ENCODE measurements around the gene KLHL21. TPM values are rescaled to one million over a fixed set of nuclear protein-coding genes. Genes with fewer than 3 reads are reported as not detected.

Gene KLHL21
- total RNA-seq, 1 donor from 2014 or later, result 18.8 TPM

DNA sequence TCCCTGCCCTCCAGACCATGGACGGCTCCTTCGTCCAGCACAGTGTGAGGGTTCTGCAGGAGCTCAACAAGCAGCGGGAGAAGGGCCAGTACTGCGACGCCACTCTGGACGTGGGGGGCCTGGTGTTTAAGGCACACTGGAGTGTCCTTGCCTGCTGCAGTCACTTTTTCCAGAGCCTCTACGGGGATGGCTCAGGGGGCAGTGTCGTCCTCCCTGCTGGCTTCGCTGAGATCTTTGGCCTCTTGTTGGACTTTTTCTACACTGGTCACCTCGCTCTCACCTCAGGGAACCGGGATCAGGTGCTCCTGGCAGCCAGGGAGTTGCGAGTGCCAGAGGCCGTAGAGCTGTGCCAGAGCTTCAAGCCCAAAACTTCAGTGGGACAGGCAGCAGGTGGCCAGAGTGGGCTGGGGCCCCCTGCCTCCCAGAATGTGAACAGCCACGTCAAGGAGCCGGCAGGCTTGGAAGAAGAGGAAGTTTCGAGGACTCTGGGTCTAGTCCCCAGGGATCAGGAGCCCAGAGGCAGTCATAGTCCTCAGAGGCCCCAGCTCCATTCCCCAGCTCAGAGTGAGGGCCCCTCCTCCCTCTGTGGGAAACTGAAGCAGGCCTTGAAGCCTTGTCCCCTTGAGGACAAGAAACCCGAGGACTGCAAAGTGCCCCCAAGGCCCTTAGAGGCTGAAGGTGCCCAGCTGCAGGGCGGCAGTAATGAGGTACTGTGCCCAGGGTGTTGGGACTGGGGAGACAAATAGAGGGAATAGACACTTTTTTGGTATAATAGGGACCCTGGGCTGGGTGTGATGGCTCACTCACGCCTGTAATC, 21.9 kb downstream of the KLHL21 start:
- Mint-ChIP-seq H3K9me3 (no peaks in the 10 kb centered on the region), H3K4me1 (peaks cover 30% of the 10 kb centered on the region), H3K27me3 (ENCODE audit: low read depth) (no peaks in the 10 kb centered on the region), H3K4me3 (peak overlapping the region; percentile 97), H3K27ac (ENCODE audit: unreplicated experiment) (no peak overlapping the region), H3K36me3 (ENCODE audit: low read depth) (no peaks in the 10 kb centered on the region)
- TF ChIP-seq, protein P1, sequence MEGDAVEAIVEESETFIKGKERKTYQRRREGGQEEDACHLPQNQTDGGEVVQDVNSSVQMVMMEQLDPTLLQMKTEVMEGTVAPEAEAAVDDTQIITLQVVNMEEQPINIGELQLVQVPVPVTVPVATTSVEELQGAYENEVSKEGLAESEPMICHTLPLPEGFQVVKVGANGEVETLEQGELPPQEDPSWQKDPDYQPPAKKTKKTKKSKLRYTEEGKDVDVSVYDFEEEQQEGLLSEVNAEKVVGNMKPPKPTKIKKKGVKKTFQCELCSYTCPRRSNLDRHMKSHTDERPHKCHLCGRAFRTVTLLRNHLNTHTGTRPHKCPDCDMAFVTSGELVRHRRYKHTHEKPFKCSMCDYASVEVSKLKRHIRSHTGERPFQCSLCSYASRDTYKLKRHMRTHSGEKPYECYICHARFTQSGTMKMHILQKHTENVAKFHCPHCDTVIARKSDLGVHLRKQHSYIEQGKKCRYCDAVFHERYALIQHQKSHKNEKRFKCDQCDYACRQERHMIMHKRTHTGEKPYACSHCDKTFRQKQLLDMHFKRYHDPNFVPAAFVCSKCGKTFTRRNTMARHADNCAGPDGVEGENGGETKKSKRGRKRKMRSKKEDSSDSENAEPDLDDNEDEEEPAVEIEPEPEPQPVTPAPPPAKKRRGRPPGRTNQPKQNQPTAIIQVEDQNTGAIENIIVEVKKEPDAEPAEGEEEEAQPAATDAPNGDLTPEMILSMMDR (conservative IDR thresholded peaks at IDR 0.05), result no peak
- DNase-seq (ENCODE audit: low read depth, low spot score), result no peak

DNA sequence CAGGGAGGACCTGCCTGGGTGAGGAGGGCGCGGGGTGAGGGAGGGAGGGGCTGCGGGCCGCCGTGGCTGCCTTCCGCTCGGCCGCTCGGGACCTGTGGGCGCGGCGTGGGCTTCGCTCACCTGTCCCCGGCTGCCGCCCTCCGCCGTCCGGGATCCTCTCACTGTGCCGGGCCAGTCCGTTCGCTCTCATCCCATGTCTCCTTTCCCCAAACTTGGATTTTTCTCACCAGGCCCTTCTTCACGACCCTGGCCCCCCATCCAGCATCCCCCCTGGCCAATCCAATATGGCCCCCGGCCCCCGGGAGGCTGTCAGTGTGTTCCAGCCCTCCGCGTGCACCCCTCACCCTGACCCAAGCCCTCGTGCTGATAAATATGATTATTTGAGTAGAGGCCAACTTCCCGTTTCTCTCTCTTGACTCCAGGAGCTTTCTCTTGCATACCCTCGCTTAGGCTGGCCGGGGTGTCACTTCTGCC, 22.5 kb downstream of the KLHL21 start:
- Mint-ChIP-seq H3K4me1 (peaks cover 30% of the 10 kb centered on the region), H3K27ac (ENCODE audit: unreplicated experiment) (peak overlapping the region; percentile 97), H3K9me3 (no peaks in the 10 kb centered on the region), H3K36me3 (ENCODE audit: low read depth) (no peaks in the 10 kb centered on the region), H3K4me3 (peak overlapping the region; percentile 97), H3K27me3 (ENCODE audit: low read depth) (no peaks in the 10 kb centered on the region)
- DNase-seq (ENCODE audit: low read depth, low spot score), result no peak
- TF ChIP-seq, protein P1 (conservative IDR thresholded peaks at IDR 0.05), result no peak

DNA sequence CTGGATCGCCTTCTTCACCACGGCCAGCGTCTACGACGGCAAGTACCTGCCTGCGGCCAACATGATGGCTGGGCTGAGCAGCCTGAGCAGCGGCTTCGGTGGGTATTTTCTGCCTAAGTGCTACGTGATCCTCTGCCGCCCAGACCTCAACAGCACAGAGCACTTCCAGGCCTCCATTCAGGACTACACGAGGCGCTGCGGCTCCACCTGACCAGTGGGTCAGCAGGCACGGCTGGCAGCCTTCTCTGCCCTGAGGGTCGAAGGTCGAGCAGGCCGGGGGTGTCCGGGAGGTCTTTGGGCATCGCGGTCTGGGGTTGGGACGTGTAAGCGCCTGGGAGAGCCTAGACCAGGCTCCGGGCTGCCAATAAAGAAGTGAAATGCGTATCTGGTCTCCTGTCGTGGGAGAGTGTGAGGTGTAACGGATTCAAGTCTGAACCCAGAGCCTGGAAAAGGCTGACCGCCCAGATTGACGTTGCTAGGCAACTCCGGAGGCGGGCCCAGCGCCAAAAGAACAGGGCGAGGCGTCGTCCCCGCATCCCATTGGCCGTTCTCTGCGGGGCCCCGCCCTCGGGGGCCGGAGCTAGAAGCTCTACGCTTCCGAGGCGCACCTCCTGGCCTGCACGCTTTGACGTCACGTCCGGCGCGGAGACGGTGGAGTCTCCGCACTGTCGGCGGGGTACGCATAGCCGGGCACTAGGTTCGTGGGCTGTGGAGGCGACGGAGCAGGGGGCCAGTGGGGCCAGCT, 23.1 kb downstream of the KLHL21 start, which contains the start of gene ZBTB48:
TSS of gene ZBTB48 (plus strand) at position 621 of the 745 bp plus-strand sequence. CDS start 616 bp downstream, outside the sequence.
- Mint-ChIP-seq H3K27ac (ENCODE audit: unreplicated experiment) (peak within 1 kb of the TSS; percentile 97), H3K36me3 (ENCODE audit: low read depth) (no peaks in the 10 kb centered on the region), H3K27me3 (ENCODE audit: low read depth) (no peaks in the 10 kb centered on the region), H3K4me1 (peaks cover 30% of the 10 kb centered on the region), H3K9me3 (no peaks in the 10 kb centered on the region), H3K4me3 (peak within 1 kb of the TSS; percentile 97)
- DNase-seq (ENCODE audit: low read depth, low spot score), result peak; percentile 93
- TF ChIP-seq, protein P1 (conservative IDR thresholded peaks at IDR 0.05), result no peak

DNA sequence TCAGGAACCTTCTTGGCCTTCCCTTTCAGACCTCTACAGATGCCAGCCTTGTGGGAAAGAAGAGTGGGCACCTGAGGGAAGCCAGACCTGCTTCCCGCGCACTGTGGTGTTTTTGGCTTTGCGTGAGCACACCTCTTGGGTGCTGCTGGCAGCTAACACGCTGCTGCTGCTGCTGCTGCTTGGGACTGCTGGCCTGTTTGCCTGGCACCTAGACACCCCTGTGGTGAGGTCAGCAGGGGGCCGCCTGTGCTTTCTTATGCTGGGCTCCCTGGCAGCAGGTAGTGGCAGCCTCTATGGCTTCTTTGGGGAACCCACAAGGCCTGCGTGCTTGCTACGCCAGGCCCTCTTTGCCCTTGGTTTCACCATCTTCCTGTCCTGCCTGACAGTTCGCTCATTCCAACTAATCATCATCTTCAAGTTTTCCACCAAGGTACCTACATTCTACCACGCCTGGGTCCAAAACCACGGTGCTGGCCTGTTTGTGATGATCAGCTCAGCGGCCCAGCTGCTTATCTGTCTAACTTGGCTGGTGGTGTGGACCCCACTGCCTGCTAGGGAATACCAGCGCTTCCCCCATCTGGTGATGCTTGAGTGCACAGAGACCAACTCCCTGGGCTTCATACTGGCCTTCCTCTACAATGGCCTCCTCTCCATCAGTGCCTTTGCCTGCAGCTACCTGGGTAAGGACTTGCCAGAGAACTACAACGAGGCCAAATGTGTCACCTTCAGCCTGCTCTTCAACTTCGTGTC, 23.9 kb downstream of the KLHL21 start:
- H3K9me3 Mint-ChIP-seq, result no peaks in the 10 kb centered on the region
- TF ChIP-seq, protein P1 (conservative IDR thresholded peaks at IDR 0.05), result no peak

More for the DNA sequence above, 23.9 kb downstream of the KLHL21 start:
- H3K4me3 Mint-ChIP-seq, result peak overlapping the region; percentile 97
- H3K36me3 Mint-ChIP-seq (ENCODE audit: low read depth), result no peaks in the 10 kb centered on the region
- no peak for DNase-seq (ENCODE audit: low read depth, low spot score)
- H3K27me3 Mint-ChIP-seq (ENCODE audit: low read depth), result no peaks in the 10 kb centered on the region
- peak overlapping the region; percentile 88 for H3K27ac Mint-ChIP-seq (ENCODE audit: unreplicated experiment)
- H3K4me1 Mint-ChIP-seq, result peaks cover 30% of the 10 kb centered on the region

Measured in neural crest cell (in vitro differentiated cells).